Loucy (cell line): ENCODE data around the gene SDK1.

Experiments
- H2AFZ ChIP-seq: fragments of 200-600 bp; sonication (generic); 2 replicates; pipeline ENCODE4 v1.6.0; 2016; ENCODE audit warnings: antibody characterized with exemption, mild to moderate bottlenecking, low read length, moderate library complexity
- H3F3A ChIP-seq: fragments of 200-600 bp; 2 replicates; pipeline ENCODE4 v1.6.0; 2016; ENCODE audit warnings: antibody characterized with exemption, low read depth, mild to moderate bottlenecking
- H3K27me3 ChIP-seq: fragments of 200-600 bp; sonication (generic); 2 replicates; pipeline ENCODE4 v1.6.1; 2014; ENCODE audit warnings: low read length, mild to moderate bottlenecking; ENCODE audit not compliant: insufficient read depth, poor library complexity, severe bottlenecking
- H3K36me3 ChIP-seq: fragments of 200-600 bp; sonication (generic); 2 replicates; pipeline ENCODE4 v1.6.1; 2016; ENCODE audit warnings: low read length; ENCODE audit not compliant: insufficient read depth
- H3K4me1 ChIP-seq: fragments of 200-600 bp; sonication (generic); 2 replicates; pipeline ENCODE4 v1.5.1; 2014; ENCODE audit warnings: low read length, mild to moderate bottlenecking; ENCODE audit not compliant: insufficient read depth, poor library complexity, severe bottlenecking
- H3K4me2 ChIP-seq: fragments of 200-600 bp; sonication (generic); 2 replicates; pipeline ENCODE4 v1.6.0; 2014; ENCODE audit warnings: antibody characterized with exemption, low read length, low read depth, mild to moderate bottlenecking; ENCODE audit not compliant: poor library complexity, severe bottlenecking
- H3K4me3 ChIP-seq: fragments of 200-600 bp; sonication (generic); 2 replicates; pipeline ENCODE4 v1.5.1; 2014; ENCODE audit warnings: low read length, mild to moderate bottlenecking, mixed read lengths; ENCODE audit not compliant: poor library complexity, severe bottlenecking
- H3K79me2 ChIP-seq: fragments of 200-600 bp; sonication (generic); 2 replicates; pipeline ENCODE4 v1.6.1; 2014; ENCODE audit warnings: low read length; ENCODE audit not compliant: insufficient read depth
- H3K9ac ChIP-seq: fragments of 200-600 bp; sonication (generic); 2 replicates; pipeline ENCODE4 v1.6.0; 2014; ENCODE audit warnings: mild to moderate bottlenecking, low read depth, low read length, moderate library complexity; ENCODE audit not compliant: poor library complexity, severe bottlenecking
- H3K9me2 ChIP-seq: fragments of 200-600 bp; sonication (generic); replicated peaks from 2 replicates; pipeline ENCODE4 v1.6.1; 2016; ENCODE audit warnings: low read depth, low read length, mixed read lengths
- H3K9me3 ChIP-seq: fragments of 200-600 bp; sonication (generic); 2 replicates; pipeline ENCODE4 v1.6.1; 2014; ENCODE audit warnings: mild to moderate bottlenecking, antibody characterized with exemption, low read length, low read depth; ENCODE audit not compliant: insufficient read depth
- H4K20me1 ChIP-seq: fragments of 200-600 bp; sonication (generic); 2 replicates; pipeline ENCODE4 v1.6.0; 2014; ENCODE audit warnings: antibody characterized with exemption, low read length, mild to moderate bottlenecking; ENCODE audit not compliant: insufficient read depth, poor library complexity, severe bottlenecking
- CTCF ChIP-seq: fragments of 200-600 bp; sonication (generic); conservative IDR thresholded peaks from 2 replicates; pipeline ENCODE4 v1.5.1; 2014; ENCODE audit warnings: mild to moderate bottlenecking, antibody characterized with exemption, low read length
- EZH2phosphoT487 ChIP-seq: fragments of 200-600 bp; IDR thresholded peaks from 2 replicates; pipeline ENCODE4 v1.6.1; 2018; ENCODE audit warnings: antibody characterized with exemption, mild to moderate bottlenecking, moderate library complexity, borderline replicate concordance

SDK1 gene

GRCh38 chr7:4020086-4020485, 719.0 kb downstream of the SDK1 start:
- H3K4me1 ChIP-seq = no peaks in the 10 kb centered on the region
- no peaks in the 10 kb centered on the region for H3K27me3 ChIP-seq
- H3F3A ChIP-seq = no peaks in the 10 kb centered on the region
- no peak overlapping the region for H3K9ac ChIP-seq
- H4K20me1 ChIP-seq = no peaks in the 10 kb centered on the region
- no peaks in the 10 kb centered on the region for H3K36me3 ChIP-seq
- H3K9me3 ChIP-seq = peaks cover 9% of the 10 kb centered on the region; the same call in 1 of the 2 replicates
- H3K9me2 ChIP-seq = no peaks in the 10 kb centered on the region
- no peak for TF ChIP-seq EZH2phosphoT487
- TF ChIP-seq CTCF = no peak
- H3K79me2 ChIP-seq = no peaks in the 10 kb centered on the region
- no peak overlapping the region for H3K4me2 ChIP-seq
- H2AFZ ChIP-seq = no peak overlapping the region
- H3K4me3 ChIP-seq = no peak overlapping the region

GRCh38 chr7:4021413-4021812, 720.4 kb downstream of the SDK1 start:
- no peak overlapping the region for H2AFZ ChIP-seq
- H4K20me1 ChIP-seq = no peaks in the 10 kb centered on the region
- H3K4me2 ChIP-seq = no peak overlapping the region
- H3F3A ChIP-seq = no peaks in the 10 kb centered on the region
- H3K79me2 ChIP-seq = no peaks in the 10 kb centered on the region
- no peaks in the 10 kb centered on the region for H3K27me3 ChIP-seq
- no peaks in the 10 kb centered on the region for H3K36me3 ChIP-seq
- H3K9me3 ChIP-seq = peaks cover 6% of the 10 kb centered on the region; the same call in 1 of the 2 replicates
- H3K9me2 ChIP-seq = no peaks in the 10 kb centered on the region
- no peaks in the 10 kb centered on the region for H3K4me1 ChIP-seq
- H3K9ac ChIP-seq = no peak overlapping the region
- TF ChIP-seq EZH2phosphoT487 (no peak), CTCF (no peak)
- H3K4me3 ChIP-seq = no peak overlapping the region

- no peaks in the 10 kb centered on the region for H3K79me2 ChIP-seq
- H3K4me3 ChIP-seq = no peak overlapping the region
- no peak overlapping the region for H3K4me2 ChIP-seq
- no peak overlapping the region for H3K9ac ChIP-seq
- no peaks in the 10 kb centered on the region for H3K27me3 ChIP-seq
- H2AFZ ChIP-seq = no peak overlapping the region
- peaks cover 8% of the 10 kb centered on the region; the same call in 1 of the 2 replicates for H3K9me3 ChIP-seq
- H3F3A ChIP-seq = no peaks in the 10 kb centered on the region
- TF ChIP-seq EZH2phosphoT487 (no peak), CTCF (no peak)
- no peaks in the 10 kb centered on the region for H3K4me1 ChIP-seq
- H3K36me3 ChIP-seq = no peaks in the 10 kb centered on the region
- no peaks in the 10 kb centered on the region for H3K9me2 ChIP-seq
- no peaks in the 10 kb centered on the region for H4K20me1 ChIP-seq
These were observed 721.2 kb downstream of the SDK1 start for GRCh38 chr7:4022265-4022664.
